ENCODE results near the gene EFNB2. TPM values are rescaled to one million over a fixed set of nuclear protein-coding genes. Genes with fewer than 3 reads are reported as not detected.
A peak's percentile ranks its signal among the peaks of the same experiment; 100 is the strongest.

Gene EFNB2
- total RNA-seq, 1 experiment from 2014 or later: 68.0 TPM

GRCh38 chr13:106573868-106574267, 38.4 kb upstream of the EFNB2 start:
- Histone ChIP-seq H3K36me3 (ENCODE audit: control insufficient read depth, insufficient read depth, low read length) (no peaks in the 10 kb centered on the region), H3K4me3 (ENCODE audit: low read depth, low read length) (no peak overlapping the region), H3K27me3 (replicated peaks; ENCODE audit: control insufficient read depth, insufficient read depth, low read length) (no peaks in the 10 kb centered on the region), H3K4me1 (peaks cover 13% of the 10 kb centered on the region), H3K9me3 (no peaks in the 10 kb centered on the region)
- H3K9me3 Mint-ChIP-seq (ENCODE audit: unreplicated experiment): peaks cover 27% of the 10 kb centered on the region
- DNase-seq: no peak
- BruUV-seq (replicated peaks): no TSS peak
- CTCF ChIA-PET: no interaction called here
- POLR2A ChIA-PET: no interaction called here
- H3K27me3 Mint-ChIP-seq (ENCODE audit: insufficient read depth, unreplicated experiment): no peaks in the 10 kb centered on the region
- peaks cover 5% of the 10 kb centered on the region for H3K36me3 Mint-ChIP-seq (ENCODE audit: insufficient read depth, unreplicated experiment)
- H3K4me3 Mint-ChIP-seq (ENCODE audit: unreplicated experiment): no peak overlapping the region
- no peak for TF ChIP-seq CTCF (IDR thresholded peaks at IDR 0.05; ENCODE audit: insufficient read depth in 1 of 2, low read depth in 1 of 2, low read length in 1 of 2, severe bottlenecking in 1 of 2, unreplicated experiment in 1 of 2)
- no peaks in the 10 kb centered on the region for H3K4me1 Mint-ChIP-seq (ENCODE audit: low read depth, unreplicated experiment)
- peak overlapping the region; percentile 7 for H3K27ac Mint-ChIP-seq (ENCODE audit: unreplicated experiment)
- intact Hi-C loops (cut with micrococcal nuclease; ENCODE audit: unreplicated experiment): no loop called here

GRCh38 chr13:106573284-106573846, 37.9 kb upstream of the EFNB2 start:
- Mint-ChIP-seq H3K27me3 (ENCODE audit: insufficient read depth, unreplicated experiment) (no peaks in the 10 kb centered on the region), H3K27ac (ENCODE audit: unreplicated experiment) (no peak overlapping the region), H3K4me1 (ENCODE audit: low read depth, unreplicated experiment) (no peaks in the 10 kb centered on the region), H3K9me3 (ENCODE audit: unreplicated experiment) (peaks cover 27% of the 10 kb centered on the region), H3K36me3 (ENCODE audit: insufficient read depth, unreplicated experiment) (peaks cover 5% of the 10 kb centered on the region), H3K4me3 (ENCODE audit: unreplicated experiment) (no peak overlapping the region)
- no peak overlapping the region for H3K4me3 ChIP-seq (ENCODE audit: low read depth, low read length)
- H3K36me3 ChIP-seq (ENCODE audit: control insufficient read depth, insufficient read depth, low read length): no peaks in the 10 kb centered on the region
- H3K27me3 ChIP-seq (replicated peaks; ENCODE audit: control insufficient read depth, insufficient read depth, low read length): no peaks in the 10 kb centered on the region
- intact Hi-C loops (cut with micrococcal nuclease; ENCODE audit: unreplicated experiment): no loop called here
- BruUV-seq (replicated peaks): no TSS peak
- CTCF ChIA-PET: interaction anchor here (0.6 kb wide), 1 partner anchor 578 kb away, joined by 3 read pairs; no protein-coding TSS in a partner anchor
- no peak for DNase-seq
- POLR2A ChIA-PET: no interaction called here
- no peaks in the 10 kb centered on the region for H3K9me3 ChIP-seq
- H3K4me1 ChIP-seq: peaks cover 13% of the 10 kb centered on the region
- TF ChIP-seq CTCF (IDR thresholded peaks at IDR 0.05; ENCODE audit: insufficient read depth in 1 of 2, low read depth in 1 of 2, low read length in 1 of 2, severe bottlenecking in 1 of 2, unreplicated experiment in 1 of 2): no peak

- CTCF ChIA-PET: interaction anchor here (0.6 to 1.1 kb wide), 3 partner anchors 50 to 436 kb away, joined by 3 to 8 read pairs (median 3); no protein-coding TSS in a partner anchor
- peaks cover 23% of the 10 kb centered on the region for H3K4me1 ChIP-seq
- H3K4me3 Mint-ChIP-seq (ENCODE audit: unreplicated experiment): peak overlapping the region; percentile 66
- H3K36me3 Mint-ChIP-seq (ENCODE audit: insufficient read depth, unreplicated experiment): peaks cover 27% of the 10 kb centered on the region
- DNase-seq: peak; percentile 95 to 98
- peak overlapping the region; percentile 9 for H3K27ac Mint-ChIP-seq (ENCODE audit: unreplicated experiment)
- TF ChIP-seq CTCF (IDR thresholded peaks at IDR 0.05; ENCODE audit: insufficient read depth in 1 of 2, low read depth in 1 of 2, low read length in 1 of 2, severe bottlenecking in 1 of 2, unreplicated experiment in 1 of 2): no peak
- intact Hi-C loops (cut with micrococcal nuclease; ENCODE audit: unreplicated experiment): loop anchor here (1.0 to 2.0 kb wide), 3 partner anchors 50 to 392 kb away; no protein-coding TSS in a partner anchor
- no peaks in the 10 kb centered on the region for H3K27me3 Mint-ChIP-seq (ENCODE audit: insufficient read depth, unreplicated experiment)
- no TSS peak for BruUV-seq (replicated peaks)
- no peaks in the 10 kb centered on the region for H3K27me3 ChIP-seq (replicated peaks; ENCODE audit: control insufficient read depth, insufficient read depth, low read length)
- H3K4me1 Mint-ChIP-seq (ENCODE audit: low read depth, unreplicated experiment): peaks cover 3% of the 10 kb centered on the region
- no peaks in the 10 kb centered on the region for H3K36me3 ChIP-seq (ENCODE audit: control insufficient read depth, insufficient read depth, low read length)
- H3K9me3 ChIP-seq: no peaks in the 10 kb centered on the region
- H3K9me3 Mint-ChIP-seq (ENCODE audit: unreplicated experiment): peaks cover 17% of the 10 kb centered on the region
- POLR2A ChIA-PET: interaction anchor here (0.7 kb wide), 1 partner anchor 294 kb away, joined by 6 read pairs; no protein-coding TSS in a partner anchor
- peak overlapping the region; percentile 21 for H3K4me3 ChIP-seq (ENCODE audit: low read depth, low read length)
Measured at GRCh38 chr13:106570299-106570852, 34.9 kb upstream of the EFNB2 start.

Data from Caco-2 (cell line).